HepG2 (cell line): ENCODE data around the gene CMIP. TPM values are rescaled to one million over a fixed set of nuclear protein-coding genes. Genes with fewer than 3 reads are reported as not detected.

Source experiments
- CEBPB ChIP-seq: IDR thresholded peaks from 2 replicates; pipeline ENCODE4 v1.6.1; 2011; ENCODE audit warnings: low read depth, low read length, improper control_type of control experiment, borderline replicate concordance
- FOXA3 ChIP-seq: IDR thresholded peaks from 2 replicates; pipeline ENCODE4 v1.6.1; 2016; ENCODE audit warnings: missing genetic modification reagents, missing compliant biosample characterization
- HMG20B ChIP-seq: conservative IDR thresholded peaks from 2 replicates; pipeline ENCODE4 v1.6.1; 2016; ENCODE audit warnings: missing genetic modification reagents, missing compliant biosample characterization
- IRX3 ChIP-seq: sonication (generic); formaldehyde crosslinking; IDR thresholded peaks from 2 replicates; pipeline ENCODE4 v1.8.1; 2023; ENCODE audit warnings: mild to moderate bottlenecking, low read depth, missing genetic modification reagents, borderline replicate concordance
- KAT7 ChIP-seq: IDR thresholded peaks from 2 replicates; pipeline ENCODE4 v1.6.1; 2018; ENCODE audit warnings: borderline replicate concordance, missing compliant biosample characterization
- MYC ChIP-seq: sonication (generic); formaldehyde crosslinking; IDR thresholded peaks from 2 replicates; pipeline ENCODE4 v1.9.0; 2021; ENCODE audit warnings: missing genetic modification reagents, borderline replicate concordance
- NR2F2 ChIP-seq: IDR thresholded peaks from 2 replicates; pipeline ENCODE4 v1.6.1; 2012; ENCODE audit warnings: low read depth, inconsistent platforms, borderline replicate concordance
- POLR2G ChIP-seq: fragments of 200-400 bp; formaldehyde crosslinking; IDR thresholded peaks from 2 replicates; pipeline ENCODE4 v1.6.1; 2018; ENCODE audit warnings: mild to moderate bottlenecking, low read depth, low read length, moderate library complexity
- RBAK ChIP-seq: sonication (generic); formaldehyde crosslinking; IDR thresholded peaks from 2 replicates; pipeline ENCODE4 v1.5.1; 2020; ENCODE audit warnings: mild to moderate bottlenecking, missing genetic modification reagents
- RBM39 ChIP-seq: fragments of 200-400 bp; formaldehyde crosslinking; IDR thresholded peaks from one replicate; pipeline ENCODE4 v1.6.1; 2018; ENCODE audit warnings: antibody characterized with exemption, mild to moderate bottlenecking, low read depth, low read length; ENCODE audit not compliant: poor library complexity, severe bottlenecking
- RELA ChIP-seq: sonication (generic); formaldehyde crosslinking; IDR thresholded peaks from 2 replicates; pipeline ENCODE4 v1.4.0; 2020; ENCODE audit warnings: missing genetic modification reagents
- REPIN1 ChIP-seq: sonication (generic); formaldehyde crosslinking; IDR thresholded peaks from 2 replicates; pipeline ENCODE4 v1.8.0; 2022; ENCODE audit warnings: missing genetic modification reagents, low read depth, mild to moderate bottlenecking, borderline replicate concordance
- SKIL ChIP-seq: sonication (generic); formaldehyde crosslinking; IDR thresholded peaks from 2 replicates; pipeline ENCODE4 v1.8.0; 2022; ENCODE audit warnings: missing genetic modification reagents, mild to moderate bottlenecking, moderate library complexity, borderline replicate concordance
- ZFYVE20 ChIP-seq: sonication (generic); formaldehyde crosslinking; IDR thresholded peaks from 2 replicates; pipeline ENCODE4 v1.8.0; 2023; ENCODE audit warnings: low read depth, mild to moderate bottlenecking, moderate library complexity, missing genetic modification reagents, borderline replicate concordance
- ZNF18 ChIP-seq: sonication (generic); formaldehyde crosslinking; IDR thresholded peaks from 2 replicates; pipeline ENCODE4 v1.8.0; 2022; ENCODE audit warnings: mild to moderate bottlenecking, missing genetic modification reagents; ENCODE audit not compliant: insufficient replicate concordance
- ZNF232 ChIP-seq: sonication (generic); formaldehyde crosslinking; IDR thresholded peaks from 2 replicates; pipeline ENCODE4 v1.4.0; 2020; ENCODE audit warnings: missing genetic modification reagents, borderline replicate concordance
- ZNF331 ChIP-seq: sonication (generic); formaldehyde crosslinking; IDR thresholded peaks from 2 replicates; pipeline ENCODE4 v1.4.0; 2020; ENCODE audit warnings: missing genetic modification reagents
- ZNF660 ChIP-seq: sonication (generic); formaldehyde crosslinking; IDR thresholded peaks from 2 replicates; pipeline ENCODE4 v1.5.1; 2020; ENCODE audit warnings: mild to moderate bottlenecking, low read depth, missing genetic modification reagents, borderline replicate concordance
- polyA plus RNA-seq, 8 experiments: library from polyadenylated mRNA; depleted of rRNA in 3 of 8; stranded (reverse) in 7 of 8; unstranded in 1 of 8; fragments of >200 nt; fragmentation: Illumina TruSeq in 4 of 8; extraction: Trizol in 4 of 8; gene quantifications; 2 replicates each; pipeline versions ENCODE4 v1.2.1 to v1.2.3, GENCODE V29; 2011 to 2016; ENCODE audit warnings: low read depth in 4 of 8, missing spikeins in 1 of 8, mixed read lengths in 1 of 8; ENCODE audit not compliant: insufficient read depth in 1 of 8
- total RNA-seq, 5 experiments: library from RNA; depleted of rRNA; stranded (reverse); fragments of >200 nt; fragmentation: Illumina TruSeq; extraction: Trizol; gene quantifications; 2 replicates each; pipeline ENCODE4 v1.2.3, GENCODE V29; 2016; ENCODE audit warnings: low read depth in 1 of 5
- TF ChIP-seq, protein P1 (sequence below): IDR thresholded peaks from 2 replicates; pipeline ENCODE4 v1.6.1; 2016; ENCODE audit warnings: missing compliant biosample characterization, missing genetic modification reagents, borderline replicate concordance
- TF ChIP-seq, protein P2 (sequence below): sonication (generic); formaldehyde crosslinking; IDR thresholded peaks from 2 replicates; pipeline ENCODE4 v1.5.1; 2020; ENCODE audit warnings: missing genetic modification reagents, mild to moderate bottlenecking, borderline replicate concordance
- TF ChIP-seq, protein P3 (sequence below): IDR thresholded peaks from 2 replicates; pipeline ENCODE4 v1.6.1; 2016; ENCODE audit warnings: low read depth, borderline replicate concordance

Gene CMIP
- total and polyA plus RNA-seq, 2 of the 13 experiments (the other 11 are each of a cell fraction or from before 2014, with no cell fraction given): 10.9 to 18.1 TPM

- TF ChIP-seq POLR2G (peak; percentile 52; the same call in 1 of the 2 replicates), FOXA3 (CRISPR knock-in tag) (peak; percentile 56; the same call in 1 of the 2 replicates), ZNF18 (no peak), RELA (0 out of 2 replicates have a peak, but pooled peaks have one; percentile 10), SKIL (CRISPR knock-in tag) (no peak; the same call in 1 of the 2 replicates), HMG20B (CRISPR knock-in tag) (0 out of 2 replicates have a peak, but pooled peaks have one; percentile 28), RBAK (CRISPR knock-in tag) (no peak), ZNF331 (peak; percentile 94), ZFYVE20 (CRISPR knock-in tag) (no peak), CEBPB (no peak), RBM39 (peak; percentile 84), ZNF232 (CRISPR knock-in tag) (peak; percentile 48; the same call in 1 of the 2 replicates), IRX3 (no peak), ZNF660 (CRISPR knock-in tag) (no peak), MYC (CRISPR knock-in tag) (peak; percentile 83; the same call in 1 of the 2 replicates), KAT7 (CRISPR knock-in tag) (peak; percentile 81), NR2F2 (peak; percentile 25; the same call in 1 of the 2 replicates), REPIN1 (CRISPR knock-in tag) (peak; percentile 86)
- TF ChIP-seq, protein P1, sequence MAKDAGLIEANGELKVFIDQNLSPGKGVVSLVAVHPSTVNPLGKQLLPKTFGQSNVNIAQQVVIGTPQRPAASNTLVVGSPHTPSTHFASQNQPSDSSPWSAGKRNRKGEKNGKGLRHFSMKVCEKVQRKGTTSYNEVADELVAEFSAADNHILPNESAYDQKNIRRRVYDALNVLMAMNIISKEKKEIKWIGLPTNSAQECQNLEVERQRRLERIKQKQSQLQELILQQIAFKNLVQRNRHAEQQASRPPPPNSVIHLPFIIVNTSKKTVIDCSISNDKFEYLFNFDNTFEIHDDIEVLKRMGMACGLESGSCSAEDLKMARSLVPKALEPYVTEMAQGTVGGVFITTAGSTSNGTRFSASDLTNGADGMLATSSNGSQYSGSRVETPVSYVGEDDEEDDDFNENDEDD (CRISPR knock-in tag): peak; percentile 89
- TF ChIP-seq, protein P2, sequence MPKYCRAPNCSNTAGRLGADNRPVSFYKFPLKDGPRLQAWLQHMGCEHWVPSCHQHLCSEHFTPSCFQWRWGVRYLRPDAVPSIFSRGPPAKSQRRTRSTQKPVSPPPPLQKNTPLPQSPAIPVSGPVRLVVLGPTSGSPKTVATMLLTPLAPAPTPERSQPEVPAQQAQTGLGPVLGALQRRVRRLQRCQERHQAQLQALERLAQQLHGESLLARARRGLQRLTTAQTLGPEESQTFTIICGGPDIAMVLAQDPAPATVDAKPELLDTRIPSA (CRISPR knock-in tag): peak; percentile 13; the same call in 1 of the 2 replicates
- TF ChIP-seq, protein P3, sequence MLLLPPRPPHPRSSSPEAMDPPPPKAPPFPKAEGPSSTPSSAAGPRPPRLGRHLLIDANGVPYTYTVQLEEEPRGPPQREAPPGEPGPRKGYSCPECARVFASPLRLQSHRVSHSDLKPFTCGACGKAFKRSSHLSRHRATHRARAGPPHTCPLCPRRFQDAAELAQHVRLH: peak; percentile 55; the same call in 1 of the 2 replicates
Measured at GRCh38 chr16:81553080-81553813, 108.6 kb downstream of the CMIP start (continued).
